Ascending aorta (tissue), 2 donors: ENCODE measurements around the gene RIN3. TPM values are rescaled to one million over a fixed set of nuclear protein-coding genes. Genes with fewer than 3 reads are reported as not detected.
A peak's percentile ranks its signal among the peaks of the same experiment; 100 is the strongest.

Source experiments
- DNase-seq, 2 donors: peaks; one replicate each; pipeline ENCODE4 v3.0.0-alpha.2; 2019; ENCODE audit warnings: low spot score in 2 of 2
- H3K27ac ChIP-seq, 2 donors: fragments of 200-600 bp; sonication (generic); one replicate each; pipeline ENCODE4 v1.5.1; 2016 to 2017; ENCODE audit warnings: mild to moderate bottlenecking in 1 of 2
- H3K27me3 ChIP-seq: fragments of 200-600 bp; sonication (generic); one replicate; pipeline ENCODE4 v1.5.1; 2017
- H3K36me3 ChIP-seq, 2 donors: fragments of 200-600 bp; sonication (generic); one replicate each; pipeline ENCODE4 v1.5.1; 2016
- H3K4me1 ChIP-seq, 2 donors: fragments of 200-600 bp; sonication (generic); one replicate each; pipeline ENCODE4 v1.5.1; 2016 to 2017; ENCODE audit warnings: mild to moderate bottlenecking in 1 of 2
- H3K4me3 ChIP-seq, 2 donors: fragments of 200-600 bp; sonication (generic); one replicate each; pipeline ENCODE4 v1.5.1; 2016 to 2017; ENCODE audit warnings: mild to moderate bottlenecking in 1 of 2
- H3K9me3 ChIP-seq, 2 donors: fragments of 200-600 bp; sonication (generic); one replicate each; pipeline ENCODE4 v1.5.1; 2016
- intact Hi-C: fragments of 100-400 bp; cut with DNase I; formaldehyde crosslinking; loops from one replicate; pipeline ENCODE4 v1.15.1; 2023
- total RNA-seq: library from RNA; depleted of rRNA; stranded (reverse); fragments of >200 nt; gene quantifications from one replicate; pipeline ENCODE4 v1.1.0, GENCODE V29; 2016
- TF ChIP-seq, protein P1 (sequence below), 3 experiments: fragments of 200-600 bp in 2 of 3; fragments of 450-650 bp in 1 of 3; sonication (generic) in 2 of 3; IDR thresholded peaks; one replicate each; pipeline ENCODE4 v1.5.1; 2016 to 2019; ENCODE audit warnings: antibody characterized with exemption in 3 of 3, mild to moderate bottlenecking in 1 of 3, moderate library complexity in 1 of 3

The RIN3 gene
- total RNA-seq, 1 donor from 2014 or later, result 30.3 TPM

DNA sequence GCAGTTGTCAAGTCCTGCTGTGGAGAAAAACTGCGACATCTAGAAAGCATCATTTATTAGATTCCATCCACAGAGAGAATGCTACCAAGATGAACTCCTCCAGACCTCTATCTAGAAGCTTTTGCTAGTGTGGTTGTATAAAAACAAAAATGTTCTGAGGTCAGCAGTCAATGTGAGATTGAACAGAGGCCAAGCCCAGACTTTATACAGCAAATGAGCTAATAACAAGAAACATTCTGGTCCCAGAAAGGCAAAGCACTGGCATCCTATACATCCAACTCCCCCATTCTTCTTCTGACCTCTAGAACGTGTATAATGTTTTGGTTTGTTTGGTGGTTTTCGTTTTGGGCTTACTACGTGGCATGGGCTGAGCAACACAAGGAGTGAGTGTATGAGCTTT is 26.7 kb upstream of the RIN3 start:
- H3K4me1 ChIP-seq, result no peaks in the 10 kb centered on the region
- no peak overlapping the region for H3K4me3 ChIP-seq
- no peak for DNase-seq
- intact Hi-C loops, result no loop called here
- no peaks in the 10 kb centered on the region for H3K36me3 ChIP-seq
- no peaks in the 10 kb centered on the region for H3K27me3 ChIP-seq
- TF ChIP-seq, protein P1, sequence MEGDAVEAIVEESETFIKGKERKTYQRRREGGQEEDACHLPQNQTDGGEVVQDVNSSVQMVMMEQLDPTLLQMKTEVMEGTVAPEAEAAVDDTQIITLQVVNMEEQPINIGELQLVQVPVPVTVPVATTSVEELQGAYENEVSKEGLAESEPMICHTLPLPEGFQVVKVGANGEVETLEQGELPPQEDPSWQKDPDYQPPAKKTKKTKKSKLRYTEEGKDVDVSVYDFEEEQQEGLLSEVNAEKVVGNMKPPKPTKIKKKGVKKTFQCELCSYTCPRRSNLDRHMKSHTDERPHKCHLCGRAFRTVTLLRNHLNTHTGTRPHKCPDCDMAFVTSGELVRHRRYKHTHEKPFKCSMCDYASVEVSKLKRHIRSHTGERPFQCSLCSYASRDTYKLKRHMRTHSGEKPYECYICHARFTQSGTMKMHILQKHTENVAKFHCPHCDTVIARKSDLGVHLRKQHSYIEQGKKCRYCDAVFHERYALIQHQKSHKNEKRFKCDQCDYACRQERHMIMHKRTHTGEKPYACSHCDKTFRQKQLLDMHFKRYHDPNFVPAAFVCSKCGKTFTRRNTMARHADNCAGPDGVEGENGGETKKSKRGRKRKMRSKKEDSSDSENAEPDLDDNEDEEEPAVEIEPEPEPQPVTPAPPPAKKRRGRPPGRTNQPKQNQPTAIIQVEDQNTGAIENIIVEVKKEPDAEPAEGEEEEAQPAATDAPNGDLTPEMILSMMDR (IDR thresholded peaks at IDR 0.05), result no peak
- no peaks in the 10 kb centered on the region for H3K9me3 ChIP-seq
- H3K27ac ChIP-seq, result no peak overlapping the region

DNA sequence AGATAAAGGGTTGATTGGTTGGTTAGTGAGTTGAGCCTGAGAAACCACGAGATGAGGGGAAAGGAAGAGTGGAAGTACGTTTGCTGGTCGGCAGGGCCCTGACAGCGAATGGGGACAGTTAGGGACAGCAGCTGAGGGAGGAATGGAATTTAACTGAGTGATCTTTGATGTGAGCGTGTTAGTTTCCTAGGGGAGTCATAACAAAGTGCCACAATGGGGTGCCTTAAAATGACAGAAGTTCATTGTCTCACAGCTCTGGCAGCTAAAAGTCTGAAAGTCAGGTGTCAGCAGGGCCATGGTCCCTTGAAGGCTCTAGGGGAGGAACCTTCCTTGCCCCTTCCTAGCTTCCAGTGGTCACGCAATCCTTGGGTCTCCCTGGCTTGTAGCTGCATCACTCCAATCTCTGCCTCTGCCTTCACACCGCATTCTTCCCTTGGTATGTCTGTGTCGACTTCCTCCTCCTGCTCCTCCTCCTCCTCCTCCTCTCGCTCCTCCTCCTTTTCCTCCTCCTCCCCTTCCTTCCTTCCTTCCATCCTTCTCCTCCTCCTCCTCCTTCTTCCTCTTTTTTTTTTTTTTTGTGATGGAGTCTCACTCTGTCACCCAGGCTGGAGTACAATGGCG is 26.0 kb upstream of the RIN3 start:
- TF ChIP-seq, protein P1 (IDR thresholded peaks at IDR 0.05), result no peak
- Histone ChIP-seq H3K4me3 (no peak overlapping the region), H3K27me3 (no peaks in the 10 kb centered on the region), H3K9me3 (no peaks in the 10 kb centered on the region), H3K4me1 (no peaks in the 10 kb centered on the region), H3K27ac (no peak overlapping the region), H3K36me3 (no peaks in the 10 kb centered on the region)
- intact Hi-C loops, result no loop called here
- DNase-seq, result no peak

DNA sequence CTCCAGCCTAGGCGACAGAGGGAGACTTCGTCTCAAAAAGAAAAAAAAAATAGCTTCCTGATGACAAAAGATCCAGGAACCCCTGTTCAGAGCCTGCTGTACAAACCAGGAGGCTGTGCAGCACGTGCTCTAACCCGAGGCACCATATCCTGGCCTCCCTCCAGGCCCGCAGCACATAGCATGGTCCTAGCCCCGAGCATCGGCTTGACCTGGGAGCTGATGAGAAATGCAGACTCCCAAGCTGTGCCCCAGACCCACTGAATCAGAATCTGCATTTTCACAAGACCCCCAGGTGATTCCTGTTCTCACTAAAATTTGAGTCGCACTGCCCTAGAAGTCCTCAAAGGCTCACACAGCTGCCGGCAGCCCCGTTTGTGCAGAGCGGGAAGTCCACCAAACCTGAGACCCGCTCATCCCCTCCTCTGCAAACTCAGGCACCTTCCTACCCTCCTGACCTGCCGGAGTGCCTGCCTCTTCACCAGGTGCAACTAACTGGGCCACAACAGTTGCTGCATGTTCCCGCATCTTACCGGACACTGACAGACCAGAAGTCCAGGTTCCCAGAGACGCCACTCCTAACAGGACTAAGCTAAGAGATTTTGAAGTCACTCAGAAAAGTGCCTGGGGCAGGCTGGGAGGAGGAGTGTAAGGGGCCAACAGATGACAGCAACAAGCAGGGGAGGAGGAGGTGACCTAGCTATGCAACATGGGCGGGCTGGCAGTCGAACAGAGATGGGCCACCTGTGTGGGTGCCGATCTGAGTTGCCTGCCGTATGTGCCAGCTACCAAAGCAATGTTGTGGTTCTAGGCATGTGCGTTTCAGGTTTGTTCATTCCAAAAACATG is 24.0 kb upstream of the RIN3 start:
- no peaks in the 10 kb centered on the region for H3K9me3 ChIP-seq
- TF ChIP-seq, protein P1 (IDR thresholded peaks at IDR 0.05), result no peak
- H3K27ac ChIP-seq, result peak overlapping the region in 1 of 2 donors; percentile 3
- intact Hi-C loops, result no loop called here
- DNase-seq, result peak in 1 of 2 donors; percentile 54
- H3K4me1 ChIP-seq, result no peaks in the 10 kb centered on the region
- no peaks in the 10 kb centered on the region for H3K36me3 ChIP-seq
- H3K4me3 ChIP-seq, result no peak overlapping the region
- H3K27me3 ChIP-seq, result no peaks in the 10 kb centered on the region

DNA sequence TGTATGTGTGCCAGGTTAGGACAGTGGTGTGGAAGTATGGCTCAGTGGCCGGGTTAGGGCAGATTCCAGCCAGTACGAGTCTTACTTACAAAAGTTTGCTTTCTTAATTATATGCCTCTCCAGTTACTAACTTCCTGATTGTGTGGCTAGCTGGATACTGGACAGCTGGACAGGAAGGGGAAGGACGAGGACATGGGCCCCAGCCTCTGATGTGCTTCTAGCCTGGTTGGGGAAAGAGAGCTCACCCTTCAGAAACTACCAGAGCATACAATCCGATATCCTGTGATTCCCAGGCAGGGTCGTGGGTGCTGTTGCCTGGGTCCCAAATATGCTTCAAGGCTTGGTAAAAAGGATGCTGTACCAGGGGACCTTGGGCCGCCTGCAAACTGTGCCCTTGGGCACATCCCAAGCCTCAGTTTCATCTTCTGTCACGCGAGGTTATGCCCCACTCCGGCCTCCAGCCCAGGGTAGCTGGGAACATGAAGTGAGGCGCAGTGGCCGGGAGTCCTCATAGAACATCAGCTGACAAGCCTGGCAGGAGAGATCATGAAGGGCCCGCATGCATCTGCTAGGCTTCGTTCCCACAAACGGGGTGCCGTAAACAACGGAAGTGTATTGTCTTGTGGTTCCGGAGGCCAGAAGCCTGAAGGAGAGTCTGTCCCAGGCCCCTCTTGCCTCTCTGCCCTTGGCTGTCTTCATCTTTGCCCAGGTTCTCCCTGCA is 23.2 kb upstream of the RIN3 start:
- Histone ChIP-seq H3K9me3 (no peaks in the 10 kb centered on the region), H3K4me1 (no peaks in the 10 kb centered on the region), H3K27ac (peak overlapping the region in 1 of 2 donors; percentile 36), H3K36me3 (no peaks in the 10 kb centered on the region), H3K4me3 (no peak overlapping the region), H3K27me3 (no peaks in the 10 kb centered on the region)
- TF ChIP-seq, protein P1 (IDR thresholded peaks at IDR 0.05), result no peak
- DNase-seq, result peak in 1 of 2 donors; percentile 58
- intact Hi-C loops, result no loop called here

DNA sequence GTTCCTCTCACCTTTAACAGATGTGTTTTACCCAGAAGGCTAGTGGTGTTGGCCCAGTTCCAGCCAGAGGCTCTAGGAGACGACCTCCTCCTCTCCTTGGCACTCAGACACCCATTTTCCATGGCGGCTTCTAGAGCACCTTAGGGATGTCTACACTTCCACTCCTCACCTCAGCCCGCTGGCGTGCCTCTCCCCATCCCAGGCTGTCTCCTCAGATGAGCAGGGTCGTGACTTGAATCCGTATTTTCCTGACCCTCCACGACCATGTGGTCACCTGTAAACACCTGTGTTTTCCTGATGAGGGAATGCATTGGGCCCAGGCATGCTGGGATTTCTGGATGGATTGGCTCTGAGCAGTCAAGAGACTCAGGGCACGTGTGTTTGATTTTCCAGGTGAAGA is 21.8 kb upstream of the RIN3 start:
- no peaks in the 10 kb centered on the region for H3K27me3 ChIP-seq
- H3K9me3 ChIP-seq, result no peaks in the 10 kb centered on the region
- H3K36me3 ChIP-seq, result no peaks in the 10 kb centered on the region
- TF ChIP-seq, protein P1 (IDR thresholded peaks at IDR 0.05), result no peak
- intact Hi-C loops, result no loop called here
- DNase-seq, result no peak
- H3K4me1 ChIP-seq, result no peaks in the 10 kb centered on the region
- no peak overlapping the region for H3K4me3 ChIP-seq
- peak overlapping the region in 1 of 2 donors; percentile 5 for H3K27ac ChIP-seq
